C4-2B (cell line): ENCODE measurements around the gene ATP4B.

Source experiments
- ZFX ChIP-seq: fragments of 450-650 bp; IDR thresholded peaks from 2 replicates; pipeline ENCODE4 v1.6.1; 2017
- TF ChIP-seq, protein P1 (sequence below): fragments of 450-650 bp; conservative IDR thresholded peaks from 2 replicates; pipeline ENCODE4 v1.5.1; 2017; ENCODE audit warnings: mild to moderate bottlenecking

DNA sequence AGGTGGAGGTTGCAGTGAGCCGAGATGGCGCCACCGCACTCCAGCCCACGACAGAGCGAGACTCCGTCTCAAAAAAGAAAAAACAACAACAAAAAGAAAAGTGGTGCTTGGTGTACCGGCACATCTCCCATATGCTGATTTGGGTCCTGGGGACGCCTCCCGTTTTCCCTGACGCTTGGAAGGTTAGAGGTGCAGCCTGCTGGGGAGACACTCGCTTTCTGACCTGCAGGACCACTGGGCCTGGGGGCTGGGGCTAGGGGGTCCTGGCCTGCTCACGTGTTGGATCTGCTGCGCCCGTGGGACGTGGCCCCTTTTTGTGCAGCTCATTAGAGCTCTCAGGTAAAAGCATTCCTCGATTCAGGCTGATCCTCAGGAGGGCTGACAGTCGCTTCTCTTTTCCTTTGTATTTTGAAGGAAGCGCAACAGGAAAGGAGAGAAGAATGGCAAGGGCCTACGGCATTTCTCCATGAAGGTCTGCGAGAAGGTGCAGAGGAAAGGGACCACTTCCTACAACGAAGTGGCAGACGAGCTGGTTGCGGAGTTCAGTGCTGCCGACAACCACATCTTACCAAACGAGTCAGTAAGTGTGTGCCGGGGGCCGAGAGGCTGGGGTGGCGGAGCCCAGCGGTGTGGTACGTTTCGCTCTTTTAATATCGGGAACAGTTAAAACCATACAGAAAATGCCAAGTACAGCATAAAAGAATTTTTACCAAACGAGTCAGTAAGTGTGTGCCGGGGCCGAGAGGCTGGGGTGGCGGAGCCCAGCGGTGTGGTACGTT, 25.1 kb downstream of the ATP4B start:
- TF ChIP-seq, protein P1, sequence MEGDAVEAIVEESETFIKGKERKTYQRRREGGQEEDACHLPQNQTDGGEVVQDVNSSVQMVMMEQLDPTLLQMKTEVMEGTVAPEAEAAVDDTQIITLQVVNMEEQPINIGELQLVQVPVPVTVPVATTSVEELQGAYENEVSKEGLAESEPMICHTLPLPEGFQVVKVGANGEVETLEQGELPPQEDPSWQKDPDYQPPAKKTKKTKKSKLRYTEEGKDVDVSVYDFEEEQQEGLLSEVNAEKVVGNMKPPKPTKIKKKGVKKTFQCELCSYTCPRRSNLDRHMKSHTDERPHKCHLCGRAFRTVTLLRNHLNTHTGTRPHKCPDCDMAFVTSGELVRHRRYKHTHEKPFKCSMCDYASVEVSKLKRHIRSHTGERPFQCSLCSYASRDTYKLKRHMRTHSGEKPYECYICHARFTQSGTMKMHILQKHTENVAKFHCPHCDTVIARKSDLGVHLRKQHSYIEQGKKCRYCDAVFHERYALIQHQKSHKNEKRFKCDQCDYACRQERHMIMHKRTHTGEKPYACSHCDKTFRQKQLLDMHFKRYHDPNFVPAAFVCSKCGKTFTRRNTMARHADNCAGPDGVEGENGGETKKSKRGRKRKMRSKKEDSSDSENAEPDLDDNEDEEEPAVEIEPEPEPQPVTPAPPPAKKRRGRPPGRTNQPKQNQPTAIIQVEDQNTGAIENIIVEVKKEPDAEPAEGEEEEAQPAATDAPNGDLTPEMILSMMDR = no peak
- no peak for TF ChIP-seq ZFX
